BE2C (cell line): ENCODE data around the gene P2RX3.

Source experiments
- DNase-seq: peaks from one replicate; pipeline ENCODE4 v3.0.0-alpha.2; 2020
- H3K27me3 ChIP-seq: fragments of 250-450 bp; sonication (Bioruptor Pico); 2 replicates; pipeline ENCODE4 v1.5.1; 2020; ENCODE audit warnings: mild to moderate bottlenecking
- H3K36me3 ChIP-seq: fragments of 250-450 bp; sonication (Bioruptor Pico); 2 replicates; pipeline ENCODE4 v1.5.1; 2020; ENCODE audit warnings: mild to moderate bottlenecking
- H3K4me1 ChIP-seq: fragments of 250-450 bp; sonication (Bioruptor Pico); 2 replicates; pipeline ENCODE4 v1.5.1; 2020
- H3K4me3 ChIP-seq: 2 replicates; pipeline ENCODE4 v1.5.1; 2011; ENCODE audit warnings: low read depth, low read length
- H3K9me3 ChIP-seq: fragments of 250-450 bp; sonication (Bioruptor Pico); 2 replicates; pipeline ENCODE4 v1.5.1; 2020
- TF ChIP-seq, protein P1 (sequence below): IDR thresholded peaks from 2 replicates; pipeline ENCODE4 v1.5.1; 2012; ENCODE audit warnings: mild to moderate bottlenecking, low read depth, low read length

P2RX3 gene

DNA sequence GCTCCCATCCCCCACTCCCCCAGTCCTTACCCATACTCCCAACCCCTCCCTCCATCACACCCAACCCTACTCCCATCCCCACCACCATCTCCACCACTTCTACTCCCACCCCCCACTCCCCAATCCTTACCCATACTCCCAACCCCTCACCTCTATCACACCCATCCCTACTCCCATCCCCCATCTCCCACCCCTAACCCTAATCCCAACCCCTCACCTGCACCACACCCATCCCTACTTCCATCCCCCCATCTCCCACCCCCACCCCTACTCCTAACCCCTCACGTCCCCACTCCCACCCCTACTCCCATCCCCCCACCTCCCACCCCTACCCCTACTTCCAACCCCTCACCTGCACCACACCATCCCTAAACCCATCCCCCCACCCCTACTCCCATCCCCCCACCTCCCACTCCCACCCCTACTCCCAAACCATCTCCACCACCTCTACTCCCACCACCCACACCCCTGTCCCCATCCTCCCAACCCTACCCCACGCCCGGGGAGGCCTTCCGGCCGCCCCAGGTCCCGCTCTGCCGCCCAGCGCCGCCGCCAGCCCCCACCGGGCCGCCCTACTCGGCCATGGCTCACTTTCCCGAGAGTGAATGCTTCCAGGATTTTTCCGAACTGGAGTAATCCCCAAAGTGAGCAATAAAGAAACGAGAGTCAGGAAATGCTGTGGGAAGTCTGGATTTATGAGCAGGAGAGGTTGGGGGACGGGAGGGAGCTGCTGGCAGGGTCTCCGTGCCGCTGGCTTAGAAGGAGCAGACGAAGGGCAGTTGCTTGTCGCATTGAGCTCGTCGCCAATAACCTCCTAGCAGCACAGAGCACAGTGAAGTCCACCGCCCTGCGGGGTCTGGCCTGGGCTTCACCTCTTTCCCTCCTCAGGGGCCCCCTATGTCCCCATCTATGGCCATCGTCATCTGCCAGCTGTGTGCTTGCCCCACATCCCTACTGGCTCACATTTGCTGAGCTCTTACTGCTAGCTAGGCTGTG is 38.2 kb downstream of the P2RX3 start:
- TF ChIP-seq, protein P1, sequence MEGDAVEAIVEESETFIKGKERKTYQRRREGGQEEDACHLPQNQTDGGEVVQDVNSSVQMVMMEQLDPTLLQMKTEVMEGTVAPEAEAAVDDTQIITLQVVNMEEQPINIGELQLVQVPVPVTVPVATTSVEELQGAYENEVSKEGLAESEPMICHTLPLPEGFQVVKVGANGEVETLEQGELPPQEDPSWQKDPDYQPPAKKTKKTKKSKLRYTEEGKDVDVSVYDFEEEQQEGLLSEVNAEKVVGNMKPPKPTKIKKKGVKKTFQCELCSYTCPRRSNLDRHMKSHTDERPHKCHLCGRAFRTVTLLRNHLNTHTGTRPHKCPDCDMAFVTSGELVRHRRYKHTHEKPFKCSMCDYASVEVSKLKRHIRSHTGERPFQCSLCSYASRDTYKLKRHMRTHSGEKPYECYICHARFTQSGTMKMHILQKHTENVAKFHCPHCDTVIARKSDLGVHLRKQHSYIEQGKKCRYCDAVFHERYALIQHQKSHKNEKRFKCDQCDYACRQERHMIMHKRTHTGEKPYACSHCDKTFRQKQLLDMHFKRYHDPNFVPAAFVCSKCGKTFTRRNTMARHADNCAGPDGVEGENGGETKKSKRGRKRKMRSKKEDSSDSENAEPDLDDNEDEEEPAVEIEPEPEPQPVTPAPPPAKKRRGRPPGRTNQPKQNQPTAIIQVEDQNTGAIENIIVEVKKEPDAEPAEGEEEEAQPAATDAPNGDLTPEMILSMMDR, result no peak
- no peaks in the 10 kb centered on the region for H3K4me1 ChIP-seq
- DNase-seq, result no peak
- H3K36me3 ChIP-seq, result no peaks in the 10 kb centered on the region
- no peaks in the 10 kb centered on the region for H3K9me3 ChIP-seq
- H3K4me3 ChIP-seq, result no peak overlapping the region
- H3K27me3 ChIP-seq, result no peaks in the 10 kb centered on the region

DNA sequence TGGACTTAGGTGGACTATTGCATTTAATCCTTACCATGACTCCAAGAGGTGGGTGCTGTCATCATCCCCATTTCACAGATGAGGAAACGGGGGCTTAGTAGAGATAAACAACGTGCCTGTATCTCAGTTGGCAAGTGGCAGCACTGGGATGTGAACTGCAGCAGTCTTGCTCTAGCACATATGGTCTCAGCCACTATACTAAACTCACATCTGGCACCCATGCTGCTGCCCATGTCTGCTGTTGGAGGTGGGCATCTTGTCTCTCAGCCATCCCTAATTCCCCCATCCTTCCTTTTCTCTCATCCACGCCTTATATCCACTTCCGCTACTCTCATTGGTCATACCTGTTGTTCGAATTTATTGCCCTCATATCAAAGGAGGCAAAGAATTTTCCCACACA is 39.0 kb downstream of the P2RX3 start:
- DNase-seq, result no peak
- H3K4me1 ChIP-seq, result no peaks in the 10 kb centered on the region
- no peaks in the 10 kb centered on the region for H3K36me3 ChIP-seq
- TF ChIP-seq, protein P1, result no peak
- H3K4me3 ChIP-seq, result no peak overlapping the region
- no peaks in the 10 kb centered on the region for H3K9me3 ChIP-seq
- H3K27me3 ChIP-seq, result no peaks in the 10 kb centered on the region

DNA sequence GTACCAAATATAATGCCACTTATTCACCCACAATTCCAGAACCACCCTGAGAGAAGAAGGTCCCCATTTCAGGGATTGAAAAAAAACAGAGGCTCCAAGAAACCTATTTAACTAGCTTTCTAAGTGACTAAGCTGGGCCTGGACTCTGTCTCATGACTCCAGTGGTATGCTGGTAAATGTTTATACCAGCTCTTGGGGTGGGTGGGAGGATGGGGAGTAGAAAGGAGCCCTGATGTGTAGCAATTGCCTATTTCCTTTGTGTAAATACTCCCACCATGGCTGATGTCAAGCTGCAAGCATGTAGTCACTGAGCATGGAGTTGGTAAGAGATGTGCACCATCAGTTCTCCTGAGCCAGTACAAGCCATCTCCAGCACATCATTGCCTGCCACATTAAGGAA is 40.0 kb downstream of the P2RX3 start:
- Histone ChIP-seq H3K4me3 (no peak overlapping the region), H3K36me3 (no peaks in the 10 kb centered on the region), H3K27me3 (no peaks in the 10 kb centered on the region), H3K9me3 (no peaks in the 10 kb centered on the region), H3K4me1 (no peaks in the 10 kb centered on the region)
- TF ChIP-seq, protein P1, result no peak
- no peak for DNase-seq

DNA sequence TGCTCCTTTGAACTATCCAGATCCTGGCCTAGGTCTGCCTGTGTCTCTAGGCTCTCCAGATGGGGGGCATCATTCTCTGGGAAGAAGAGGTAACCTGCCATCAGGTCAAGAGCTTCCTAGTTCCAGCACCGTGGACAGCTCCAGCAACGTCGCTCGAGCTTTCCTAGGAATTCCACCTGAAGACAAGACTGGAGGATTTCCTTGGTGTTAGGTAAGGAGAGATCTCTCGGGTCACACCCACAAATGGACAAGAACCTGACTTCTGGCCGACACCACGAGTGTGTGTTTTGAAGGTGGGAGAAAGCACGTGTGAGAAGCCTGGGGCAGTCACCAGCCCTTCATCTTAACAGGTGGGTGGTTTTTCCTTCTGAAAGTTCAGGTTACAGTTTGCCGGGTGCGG is 41.6 kb downstream of the P2RX3 start:
- H3K36me3 ChIP-seq, result no peaks in the 10 kb centered on the region
- TF ChIP-seq, protein P1, result no peak
- H3K4me3 ChIP-seq, result no peak overlapping the region
- no peaks in the 10 kb centered on the region for H3K9me3 ChIP-seq
- no peaks in the 10 kb centered on the region for H3K27me3 ChIP-seq
- DNase-seq, result no peak
- H3K4me1 ChIP-seq, result no peaks in the 10 kb centered on the region

DNA sequence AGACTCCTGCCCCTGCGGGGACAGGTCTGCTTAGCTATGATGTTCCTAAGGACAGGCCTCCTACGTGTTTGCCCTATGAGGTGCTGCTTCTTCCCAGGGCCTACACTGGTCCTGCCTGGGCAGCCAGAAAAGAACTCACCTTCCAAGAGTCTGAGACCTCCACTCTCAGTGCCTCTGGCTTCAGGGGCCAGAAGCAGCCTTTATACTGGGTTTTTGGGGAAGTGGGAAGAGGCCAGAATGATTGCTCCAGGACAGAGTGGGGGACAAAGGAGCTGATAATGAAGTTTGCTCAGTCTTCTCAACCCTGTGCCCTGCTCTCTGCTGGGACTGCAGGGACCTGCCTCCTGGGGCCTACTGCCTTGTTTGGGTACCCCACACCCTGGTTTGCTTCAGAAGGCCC is 42.8 kb downstream of the P2RX3 start, which contains the start of gene PRG3:
Gene PRG3, minus strand, starts transcription at position 176 of the 400 bp plus-strand sequence. CDS start 442 bp downstream, outside the sequence.
- H3K4me3 ChIP-seq, result no peak within 1 kb of the TSS
- DNase-seq, result no peak
- no peaks in the 10 kb centered on the region for H3K4me1 ChIP-seq
- TF ChIP-seq, protein P1, result no peak
- no peaks in the 10 kb centered on the region for H3K9me3 ChIP-seq
- no peaks in the 10 kb centered on the region for H3K27me3 ChIP-seq
- no peaks in the 10 kb centered on the region for H3K36me3 ChIP-seq
